Smooth muscle cell (in vitro differentiated cells): Measurements from ENCODE around the gene LMTK2. TPM values are rescaled to one million over a fixed set of nuclear protein-coding genes. Genes with fewer than 3 reads are reported as not detected.

Source experiments
- DNase-seq: peaks from one replicate; lab custom pipeline; 2025; ENCODE audit not compliant: unreplicated experiment; lab: John Stamatoyannopoulos, UW
- H2AFZ ChIP-seq: fragments of 200-600 bp; sonication (generic); 2 replicates; pipeline ENCODE4 v1.6.0; 2016; ENCODE audit warnings: antibody characterized with exemption, low read depth, mild to moderate bottlenecking
- H3F3A ChIP-seq: fragments of 200-600 bp; sonication (generic); 2 replicates; pipeline ENCODE4 v1.6.0; 2017; ENCODE audit warnings: antibody characterized with exemption, low read depth
- H3K27ac ChIP-seq: fragments of 200-600 bp; sonication (generic); 2 replicates; pipeline ENCODE4 v1.5.1; 2016; ENCODE audit warnings: low read depth, mild to moderate bottlenecking
- H3K27me3 ChIP-seq: fragments of 200-600 bp; sonication (generic); 2 replicates; pipeline ENCODE4 v1.6.1; 2016; ENCODE audit warnings: low read depth, mild to moderate bottlenecking
- H3K36me3 ChIP-seq: fragments of 200-600 bp; sonication (generic); 2 replicates; pipeline ENCODE4 v1.5.1; 2016; ENCODE audit warnings: low read depth
- H3K4me1 ChIP-seq: fragments of 200-600 bp; sonication (generic); 2 replicates; pipeline ENCODE4 v1.5.1; 2016; ENCODE audit warnings: low read depth
- H3K4me2 ChIP-seq: fragments of 200-600 bp; sonication (generic); 2 replicates; pipeline ENCODE4 v1.6.0; 2016; ENCODE audit warnings: mild to moderate bottlenecking
- H3K4me3 ChIP-seq: fragments of 200-600 bp; sonication (generic); 2 replicates; pipeline ENCODE4 v1.5.1; 2016; ENCODE audit warnings: mild to moderate bottlenecking
- H3K79me2 ChIP-seq: fragments of 200-600 bp; sonication (generic); 2 replicates; pipeline ENCODE4 v1.6.0; 2016; ENCODE audit warnings: low read depth, mild to moderate bottlenecking
- H3K9ac ChIP-seq: fragments of 200-600 bp; sonication (generic); 2 replicates; pipeline ENCODE4 v1.6.0; 2016; ENCODE audit warnings: low read depth
- H3K9me3 ChIP-seq: fragments of 200-600 bp; sonication (generic); replicated peaks from 2 replicates; pipeline ENCODE4 v1.5.1; 2016; ENCODE audit warnings: low read depth
- H4K20me1 ChIP-seq: fragments of 200-600 bp; sonication (generic); 2 replicates; pipeline ENCODE4 v1.6.0; 2016; ENCODE audit warnings: low read depth
- WGBS: methylation state at CpG from one replicate; pipeline ENCODE4 v1.1.7; 2016; ENCODE audit warnings: low lambda C conversion rate; 5-methylcytosine and 5-hydroxymethylcytosine counted together
- polyA plus RNA-seq: library from polyadenylated mRNA; unstranded; fragments of >200 nt; fragmentation: Nextera tagmentation; extraction: Ambion mirVana; gene quantifications from 2 replicates; pipeline ENCODE4 v1.2.1, GENCODE V29; 2016
- total RNA-seq: library from RNA; depleted of rRNA; stranded (reverse); fragments of >200 nt; gene quantifications from 2 replicates; pipeline ENCODE4 v1.2.3, GENCODE V29; 2014
- TF ChIP-seq, protein P1 (sequence below): fragments of 200-600 bp; sonication (generic); IDR thresholded peaks from 2 replicates; pipeline ENCODE4 v1.5.1; 2017; ENCODE audit warnings: borderline replicate concordance, mild to moderate bottlenecking, antibody characterized with exemption; ENCODE audit not compliant: insufficient read depth, poor library complexity, severe bottlenecking

Gene LMTK2
- total and polyA plus RNA-seq, 2 experiments from 2014 or later: 3.0 to 8.7 TPM

GRCh38 chr7:98193474-98194180 lies 87.0 kb downstream of the LMTK2 start:
- Histone ChIP-seq H3K9me3 (no peaks in the 10 kb centered on the region), H3K9ac (no peak overlapping the region), H3K4me2 (no peak overlapping the region), H2AFZ (no peak overlapping the region), H3F3A (no peaks in the 10 kb centered on the region), H3K4me3 (no peak overlapping the region), H3K4me1 (no peaks in the 10 kb centered on the region), H3K27ac (no peak overlapping the region), H3K27me3 (no peaks in the 10 kb centered on the region), H3K36me3 (no peaks in the 10 kb centered on the region), H3K79me2 (no peaks in the 10 kb centered on the region), H4K20me1 (no peaks in the 10 kb centered on the region)
- WGBS: 98% methylated on average over 34 of the region's 37 CpGs
- TF ChIP-seq, protein P1, sequence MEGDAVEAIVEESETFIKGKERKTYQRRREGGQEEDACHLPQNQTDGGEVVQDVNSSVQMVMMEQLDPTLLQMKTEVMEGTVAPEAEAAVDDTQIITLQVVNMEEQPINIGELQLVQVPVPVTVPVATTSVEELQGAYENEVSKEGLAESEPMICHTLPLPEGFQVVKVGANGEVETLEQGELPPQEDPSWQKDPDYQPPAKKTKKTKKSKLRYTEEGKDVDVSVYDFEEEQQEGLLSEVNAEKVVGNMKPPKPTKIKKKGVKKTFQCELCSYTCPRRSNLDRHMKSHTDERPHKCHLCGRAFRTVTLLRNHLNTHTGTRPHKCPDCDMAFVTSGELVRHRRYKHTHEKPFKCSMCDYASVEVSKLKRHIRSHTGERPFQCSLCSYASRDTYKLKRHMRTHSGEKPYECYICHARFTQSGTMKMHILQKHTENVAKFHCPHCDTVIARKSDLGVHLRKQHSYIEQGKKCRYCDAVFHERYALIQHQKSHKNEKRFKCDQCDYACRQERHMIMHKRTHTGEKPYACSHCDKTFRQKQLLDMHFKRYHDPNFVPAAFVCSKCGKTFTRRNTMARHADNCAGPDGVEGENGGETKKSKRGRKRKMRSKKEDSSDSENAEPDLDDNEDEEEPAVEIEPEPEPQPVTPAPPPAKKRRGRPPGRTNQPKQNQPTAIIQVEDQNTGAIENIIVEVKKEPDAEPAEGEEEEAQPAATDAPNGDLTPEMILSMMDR: no peak
- no peak for DNase-seq

- WGBS: 97% methylated on average over 28 of the region's 28 CpGs
Measured at GRCh38 chr7:98194186-98194585, 87.5 kb downstream of the LMTK2 start.

DNA sequence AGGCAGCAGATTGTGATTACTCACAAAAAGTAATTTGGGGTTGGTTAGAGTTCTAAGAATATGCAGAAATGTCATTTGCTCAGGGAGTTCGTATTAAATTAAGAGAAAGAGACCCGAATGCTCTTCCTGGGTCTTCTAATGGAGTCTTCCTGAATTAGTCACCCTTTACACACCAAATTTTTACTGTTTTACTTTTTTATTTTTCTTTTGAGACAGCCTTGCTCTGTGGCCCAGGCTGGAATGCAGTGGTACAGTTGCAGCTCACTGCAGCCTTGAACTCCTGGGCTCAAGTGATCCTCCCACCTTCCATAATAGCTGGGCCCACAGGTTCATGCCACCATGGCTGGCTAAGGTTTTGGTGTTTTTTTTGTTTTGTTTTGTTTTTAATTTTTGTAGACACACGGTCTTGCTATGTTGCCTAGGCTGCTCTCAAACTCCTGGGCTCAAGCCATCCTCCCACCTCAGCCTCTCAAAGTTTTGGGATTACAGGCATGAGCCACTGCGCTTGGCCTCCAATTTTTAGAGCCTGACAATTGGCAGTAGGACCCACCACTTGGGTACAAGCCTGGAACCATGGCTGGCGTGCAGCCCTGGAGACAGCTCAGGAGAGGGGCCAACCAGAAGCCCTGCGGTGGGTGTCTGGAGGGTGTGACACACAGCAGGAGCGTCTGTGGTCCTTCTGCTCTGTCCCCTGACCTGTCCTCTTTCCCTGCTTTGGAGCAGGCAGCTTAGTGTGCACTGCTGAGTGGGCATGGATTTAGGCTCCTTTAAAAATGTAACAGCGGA lies 88.2 kb downstream of the LMTK2 start:
- H3K9ac ChIP-seq: no peak overlapping the region
- TF ChIP-seq, protein P1: no peak
- no peak overlapping the region for H3K27ac ChIP-seq
- no peaks in the 10 kb centered on the region for H3K36me3 ChIP-seq
- no peak overlapping the region for H3K4me3 ChIP-seq
- no peaks in the 10 kb centered on the region for H3K79me2 ChIP-seq
- WGBS: 96% methylated on average over 8 of the region's 8 CpGs
- H3F3A ChIP-seq: no peaks in the 10 kb centered on the region
- H3K4me1 ChIP-seq: no peaks in the 10 kb centered on the region
- H3K27me3 ChIP-seq: no peaks in the 10 kb centered on the region
- no peak overlapping the region for H3K4me2 ChIP-seq
- DNase-seq: no peak
- no peaks in the 10 kb centered on the region for H3K9me3 ChIP-seq
- H4K20me1 ChIP-seq: no peaks in the 10 kb centered on the region
- no peak overlapping the region for H2AFZ ChIP-seq

More at GRCh38 chr7:98194186-98194585, 87.5 kb downstream of the LMTK2 start:
- TF ChIP-seq, protein P1: no peak
- Histone ChIP-seq H3K9me3 (no peaks in the 10 kb centered on the region), H3K36me3 (no peaks in the 10 kb centered on the region), H3K9ac (no peak overlapping the region), H2AFZ (no peak overlapping the region), H3K4me1 (no peaks in the 10 kb centered on the region), H4K20me1 (no peaks in the 10 kb centered on the region), H3F3A (no peaks in the 10 kb centered on the region), H3K27me3 (no peaks in the 10 kb centered on the region), H3K4me3 (no peak overlapping the region), H3K4me2 (no peak overlapping the region), H3K27ac (no peak overlapping the region), H3K79me2 (no peaks in the 10 kb centered on the region)
- no peak for DNase-seq
